Measurements from ENCODE around the gene NTN3. TPM values are rescaled to one million over a fixed set of nuclear protein-coding genes. Genes with fewer than 3 reads are reported as not detected.

NTN3 gene
- total RNA-seq, 2 experiments from 2014 or later = not detected

- peaks cover 56% of the 10 kb centered on the region for H3K36me3 Mint-ChIP-seq (ENCODE audit: low read depth)
- H3K9me3 Mint-ChIP-seq = no peaks in the 10 kb centered on the region
- H3K27me3 Mint-ChIP-seq = no peaks in the 10 kb centered on the region
- CTCF ChIA-PET = interaction anchor here (1.3 kb wide), 1 partner anchor 51 kb away, joined by 4 read pairs; no protein-coding TSS in a partner anchor
- no peak for DNase-seq
- ATAC-seq = no peak
- no peaks in the 10 kb centered on the region for H3K4me1 Mint-ChIP-seq (ENCODE audit: low read depth)
- POLR2A ChIA-PET = interaction anchor here (1.2 to 1.9 kb wide), 2 partner anchors 8 to 15 kb away, joined by 5 to 15 read pairs; partner anchors contain the start of gene TEDC2
- no peak for TF ChIP-seq CTCF (IDR thresholded peaks at IDR 0.05)
- no peak overlapping the region for H3K4me3 Mint-ChIP-seq
- intact Hi-C loops (cut with micrococcal nuclease) = no loop called here
- H3K27ac Mint-ChIP-seq = no peak overlapping the region
Measured at GRCh38 chr16:2450535-2450934, 20.6 kb upstream of the NTN3 start.

GRCh38 chr16:2450975-2451381, 20.1 kb upstream of the NTN3 start:
- H3K4me1 Mint-ChIP-seq (ENCODE audit: low read depth) = no peaks in the 10 kb centered on the region
- ChIA-PET CTCF (interaction anchor here (1.3 kb wide), 1 partner anchor 51 kb away, joined by 4 read pairs; no protein-coding TSS in a partner anchor), POLR2A (interaction anchor here (1.2 to 1.9 kb wide), 2 partner anchors 8 to 15 kb away, joined by 5 to 15 read pairs; partner anchors contain the start of gene TEDC2)
- no peak overlapping the region for H3K4me3 Mint-ChIP-seq
- ATAC-seq (no peak), DNase-seq (no peak)
- H3K9me3 Mint-ChIP-seq = no peaks in the 10 kb centered on the region
- TF ChIP-seq CTCF (IDR thresholded peaks at IDR 0.05) = no peak
- H3K36me3 Mint-ChIP-seq (ENCODE audit: low read depth) = peaks cover 55% of the 10 kb centered on the region
- no peak overlapping the region for H3K27ac Mint-ChIP-seq
- no peaks in the 10 kb centered on the region for H3K27me3 Mint-ChIP-seq
- intact Hi-C loops (cut with micrococcal nuclease) = no loop called here

GRCh38 chr16:2451851-2452320, 19.2 kb upstream of the NTN3 start:
- no peak for TF ChIP-seq CTCF (IDR thresholded peaks at IDR 0.05)
- Mint-ChIP-seq H3K27me3 (no peaks in the 10 kb centered on the region), H3K27ac (no peak overlapping the region), H3K4me3 (no peak overlapping the region), H3K4me1 (ENCODE audit: low read depth) (no peaks in the 10 kb centered on the region), H3K36me3 (ENCODE audit: low read depth) (peaks cover 50% of the 10 kb centered on the region), H3K9me3 (no peaks in the 10 kb centered on the region)
- ChIA-PET CTCF (interaction anchor here (0.6 kb wide), 1 partner anchor 12 kb away, joined by 3 read pairs; no protein-coding TSS in a partner anchor), POLR2A (no interaction called here)
- intact Hi-C loops (cut with micrococcal nuclease) = no loop called here
- ATAC-seq (no peak), DNase-seq (no peak)

GRCh38 chr16:2452650-2453049, 18.4 kb upstream of the NTN3 start:
- DNase-seq (no peak), ATAC-seq (no peak)
- Mint-ChIP-seq H3K9me3 (no peaks in the 10 kb centered on the region), H3K4me3 (no peak overlapping the region), H3K27me3 (no peaks in the 10 kb centered on the region), H3K27ac (no peak overlapping the region), H3K36me3 (ENCODE audit: low read depth) (peaks cover 54% of the 10 kb centered on the region), H3K4me1 (ENCODE audit: low read depth) (no peaks in the 10 kb centered on the region)
- TF ChIP-seq CTCF (IDR thresholded peaks at IDR 0.05) = no peak
- POLR2A ChIA-PET = no interaction called here
- CTCF ChIA-PET = no interaction called here
- intact Hi-C loops (cut with micrococcal nuclease) = no loop called here

- H3K27me3 Mint-ChIP-seq = no peaks in the 10 kb centered on the region
- no peak for TF ChIP-seq CTCF (IDR thresholded peaks at IDR 0.05)
- no peak for DNase-seq
- no peak overlapping the region for H3K27ac Mint-ChIP-seq
- no peaks in the 10 kb centered on the region for H3K9me3 Mint-ChIP-seq
- no peak overlapping the region for H3K4me3 Mint-ChIP-seq
- intact Hi-C loops (cut with micrococcal nuclease) = no loop called here
- peaks cover 37% of the 10 kb centered on the region for H3K36me3 Mint-ChIP-seq (ENCODE audit: low read depth)
- H3K4me1 Mint-ChIP-seq (ENCODE audit: low read depth) = peaks cover 8% of the 10 kb centered on the region
- ChIA-PET CTCF (no interaction called here), POLR2A (no interaction called here)
- ATAC-seq = no peak
Measured at GRCh38 chr16:2455081-2455845, 15.8 kb upstream of the NTN3 start.
